Activated CD8-positive, alpha-beta memory T cell treated with anti-CD3 and anti-CD28 coated beads, Interleukin-2, amount 50 U/mL, for 1 hour (primary cell): ENCODE measurements around the gene RSBN1.
"Not testable (repeated sequence)": the region's sequence is repeated elsewhere in the genome, so short reads cannot be mapped to it uniquely, and the experiment has no call there.

Source experiments
- DNase-seq: peaks from one replicate; pipeline ENCODE4 v3.0.0-alpha.2; 2020; ENCODE audit errors: extremely low read depth

The RSBN1 gene

GRCh38 chr1:113782406-113782805 is 29.9 kb downstream of the RSBN1 start:
- no peak for DNase-seq

DNA sequence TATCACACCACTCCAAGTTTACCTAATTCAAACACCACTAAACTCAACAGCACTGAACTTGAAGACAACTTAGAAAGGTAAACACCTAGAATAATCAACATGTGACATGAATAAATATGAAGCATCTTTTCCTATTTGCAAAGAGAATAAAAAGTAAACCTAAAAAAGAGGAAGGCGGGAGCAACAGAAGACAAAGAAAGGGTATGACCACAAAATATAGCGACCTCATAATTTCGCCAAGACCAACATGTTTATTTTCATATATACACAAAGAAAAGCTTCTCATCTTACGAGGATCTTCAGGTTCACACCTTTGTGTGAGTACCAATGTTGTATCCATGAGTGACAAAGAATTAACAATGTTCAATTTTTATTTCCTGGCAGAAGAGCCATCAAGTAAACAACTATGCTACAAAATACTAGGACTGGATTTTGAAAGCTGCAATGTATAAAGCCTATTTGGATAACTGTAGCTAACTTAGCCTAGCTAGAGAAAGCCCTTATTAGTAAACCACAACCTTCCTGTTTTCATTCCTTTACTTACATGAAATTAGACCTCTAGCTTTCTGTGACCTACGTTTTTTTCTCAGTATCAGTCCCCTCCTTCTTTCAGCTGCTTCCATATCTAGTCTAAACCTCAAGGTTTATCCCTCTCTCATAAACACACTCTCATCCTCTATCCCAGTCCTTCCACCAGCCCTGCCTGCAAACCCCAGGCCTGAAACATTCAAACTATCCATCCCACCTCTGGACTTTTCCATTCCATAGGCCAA is 31.7 kb downstream of the RSBN1 start:
- no peak for DNase-seq

DNA sequence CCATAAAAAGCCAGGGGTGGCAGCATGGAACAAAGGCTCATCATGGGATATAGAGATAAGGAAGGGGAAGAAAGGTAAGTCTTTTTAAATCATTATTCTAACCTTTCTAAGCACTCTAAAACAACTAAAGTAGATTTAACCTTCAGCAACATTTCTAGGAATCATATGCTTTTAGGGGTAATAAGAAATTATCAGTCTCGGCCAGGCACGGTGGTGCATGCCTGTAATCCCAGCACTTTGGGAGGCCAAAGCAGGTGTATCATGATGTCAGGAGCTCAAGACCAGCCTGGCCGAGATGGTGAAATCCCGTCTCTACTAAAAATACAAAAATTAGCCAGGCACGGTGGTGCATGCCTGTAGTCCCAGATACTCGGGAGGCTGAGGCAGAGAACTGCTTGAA is 32.7 kb downstream of the RSBN1 start:
- DNase-seq: no peak

DNA sequence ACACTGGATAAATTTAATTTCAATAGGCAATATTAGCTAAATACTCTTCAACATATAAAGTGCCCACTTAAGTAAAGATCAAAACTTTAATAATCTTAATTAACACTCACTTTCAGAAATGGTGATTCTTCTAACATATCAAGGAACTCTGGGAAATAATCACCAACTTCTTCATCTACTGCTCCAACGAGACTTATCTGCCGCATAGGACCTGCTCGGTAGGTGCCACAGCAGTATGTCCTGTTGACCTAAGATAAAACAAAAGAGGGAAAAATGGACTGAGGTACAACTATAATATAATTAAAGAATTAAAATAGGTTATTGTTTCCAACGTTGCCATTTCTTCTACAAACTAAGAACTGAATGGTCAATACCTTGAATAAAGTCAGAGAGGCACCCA is 34.7 kb downstream of the RSBN1 start:
- DNase-seq: no peak

DNA sequence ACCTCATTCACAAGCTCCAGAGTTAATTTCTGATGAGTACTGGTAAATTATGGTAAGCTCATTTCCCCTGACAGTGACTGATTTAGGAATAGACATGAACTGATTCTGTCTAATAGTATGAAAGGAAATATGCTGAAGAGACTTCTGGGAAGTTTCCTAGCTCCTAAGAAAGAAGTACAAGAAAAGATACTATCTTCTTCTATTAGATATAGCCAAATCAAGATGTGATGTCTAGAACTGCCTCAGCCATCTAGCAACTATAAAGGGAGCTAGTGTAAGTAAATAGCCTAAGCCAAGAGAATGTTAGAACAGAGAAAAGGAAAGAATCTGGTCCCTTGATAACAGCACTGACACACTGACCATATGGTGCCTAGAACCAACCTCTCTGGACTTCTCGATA is 42.2 kb downstream of the RSBN1 start:
- no peak for DNase-seq

DNA sequence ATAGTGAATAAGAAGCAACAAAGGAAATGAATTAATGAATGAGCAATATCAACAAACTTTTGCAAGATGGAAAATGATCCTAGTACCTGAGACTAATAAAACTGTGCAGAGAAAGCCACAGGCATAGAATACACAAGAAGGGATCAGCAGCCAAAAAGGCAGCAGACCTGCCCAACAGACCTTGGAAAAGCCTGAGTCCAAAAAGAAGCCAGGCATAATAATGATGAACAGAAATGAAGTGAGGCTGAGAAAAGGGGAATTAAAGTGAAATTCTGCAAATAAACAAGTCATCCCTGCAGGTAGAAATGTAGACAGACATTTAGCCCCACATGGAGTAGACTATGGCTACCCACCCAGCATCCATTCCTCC is 42.7 kb downstream of the RSBN1 start:
- no peak for DNase-seq

DNA sequence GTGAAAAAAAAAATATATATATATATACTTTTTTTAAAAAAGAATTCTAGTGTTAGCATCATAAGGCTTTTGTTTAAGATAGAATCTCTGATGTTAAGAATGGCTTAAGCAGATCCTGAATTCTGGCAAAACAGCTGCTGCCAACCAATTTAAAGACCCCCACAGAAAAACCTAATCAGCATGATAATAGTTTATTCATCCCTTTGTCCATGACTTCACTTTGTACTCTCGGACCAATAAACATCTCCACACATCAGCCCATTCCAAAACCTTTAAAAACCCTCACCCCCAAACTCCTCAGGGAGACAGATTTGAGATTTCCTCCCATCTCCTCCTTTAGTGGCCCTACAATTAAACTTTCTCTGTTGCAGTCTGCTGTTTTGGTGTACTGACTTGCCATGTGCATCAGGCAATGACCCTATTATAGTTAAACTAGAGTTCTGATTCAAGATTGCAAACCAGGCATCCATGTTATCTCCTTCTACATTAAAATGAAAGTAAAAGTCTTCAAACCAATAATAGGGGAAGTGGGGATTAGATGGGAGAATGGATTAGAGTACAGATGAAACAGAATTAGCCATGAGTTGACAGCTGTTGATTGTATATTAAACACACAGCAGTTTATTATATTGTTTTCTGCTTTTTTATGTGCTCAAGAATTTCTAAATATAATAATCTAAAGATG is 43.2 kb downstream of the RSBN1 start:
- no peak for DNase-seq

- no peak for DNase-seq
Observed at GRCh38 chr1:113765306-113766230, 46.7 kb downstream of the RSBN1 start.

DNA sequence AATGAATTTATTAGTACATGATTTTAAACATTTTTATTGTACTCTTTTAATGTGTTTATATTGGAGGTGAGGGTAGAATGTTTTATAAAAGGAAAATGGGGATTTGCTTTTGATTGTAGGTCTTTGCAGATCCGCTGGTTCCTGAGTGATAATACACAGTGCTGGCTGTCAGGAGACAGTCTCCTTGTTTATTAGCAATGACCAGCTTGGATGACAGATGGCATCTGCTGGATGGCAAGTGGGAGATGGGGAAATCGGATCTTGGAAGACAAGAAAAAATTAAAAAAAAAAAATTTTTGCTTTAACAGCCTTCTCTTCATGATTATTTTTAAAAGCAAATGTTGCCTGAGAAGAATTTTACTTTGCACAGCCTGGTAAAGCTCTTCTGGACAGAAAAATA is 48.6 kb downstream of the RSBN1 start:
- no peak for DNase-seq

- DNase-seq: no peak
Observed at GRCh38 chr1:113761937-113762336, 50.3 kb downstream of the RSBN1 start.

DNA sequence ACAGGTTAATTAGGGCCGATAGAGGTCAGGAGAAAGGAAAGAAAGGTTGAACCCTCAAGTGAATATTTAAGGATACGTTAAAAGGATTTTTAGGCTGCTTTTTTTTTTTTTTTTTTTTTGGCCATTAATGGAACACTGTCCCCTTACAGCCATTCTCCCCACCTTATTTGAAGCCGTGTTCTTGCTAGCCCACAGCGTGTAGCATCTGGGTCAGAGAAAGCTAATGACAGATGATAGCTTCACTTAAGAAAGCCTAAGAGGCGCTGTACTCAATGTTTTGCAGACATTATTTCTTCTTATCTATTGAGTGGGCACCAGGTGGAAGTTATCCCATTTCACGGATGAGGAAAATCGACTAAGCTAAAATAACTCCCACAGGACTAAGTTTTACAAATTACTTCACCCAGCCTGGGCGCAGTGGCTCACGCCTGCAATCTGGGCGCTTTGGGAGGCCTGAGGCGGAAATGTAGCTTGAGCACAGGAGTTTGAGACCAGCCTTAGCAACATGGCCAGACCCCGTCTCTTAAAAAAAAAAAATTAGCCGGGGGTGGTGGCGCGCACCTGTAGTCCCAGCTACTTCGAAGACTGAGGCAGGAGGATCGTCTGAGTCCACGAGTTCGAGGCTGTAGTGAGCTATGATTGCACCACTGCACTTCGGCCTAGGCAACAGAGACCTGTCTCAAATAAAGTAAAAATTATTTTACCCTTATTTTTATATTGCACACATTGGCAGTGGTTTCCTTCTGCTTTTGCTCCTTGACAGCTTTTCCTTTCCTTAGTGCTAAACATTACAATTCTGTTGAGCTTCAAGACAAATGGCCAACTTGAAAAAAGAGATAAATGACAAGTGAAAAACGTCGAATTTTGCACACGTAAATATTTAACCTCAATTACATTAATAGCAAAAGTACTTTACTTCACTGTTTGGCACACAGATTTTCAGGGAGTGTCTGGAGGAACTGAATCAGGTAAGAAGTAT is 51.9 kb downstream of the RSBN1 start:
- DNase-seq: no peak

GRCh38 chr1:113759333-113760101 is 52.8 kb downstream of the RSBN1 start, which contains the start of gene PHTF1:
PHTF1 (minus strand) TSS chr1:113759486; CDS start chr1:113758703, 783 bp downstream.
- DNase-seq: no peak

GRCh38 chr1:113758631-113759332 is 53.5 kb downstream of the RSBN1 start:
- no peak for DNase-seq

GRCh38 chr1:113756461-113756860 is 55.8 kb downstream of the RSBN1 start:
- DNase-seq: no peak

DNA sequence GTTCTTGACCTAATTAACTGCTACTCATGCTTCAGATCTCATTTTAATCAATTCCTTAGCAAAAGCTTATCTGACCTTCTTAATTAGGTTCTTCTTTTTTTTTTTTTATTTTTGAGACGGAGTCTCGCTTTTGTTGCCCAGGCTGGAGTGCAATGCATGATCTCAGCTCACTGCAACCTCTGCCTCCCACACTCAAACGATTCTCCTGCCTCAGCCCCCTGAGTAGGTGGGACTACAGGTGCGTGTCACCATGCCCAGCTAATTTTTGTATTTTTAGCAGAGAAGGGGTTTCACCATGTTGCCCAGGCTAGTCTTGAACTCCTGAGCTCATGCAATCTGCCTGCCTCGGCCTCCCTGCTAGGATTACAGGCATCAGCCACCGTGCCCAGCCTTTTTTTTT is 58.9 kb downstream of the RSBN1 start:
- DNase-seq: not testable (repeated sequence)

- DNase-seq: no peak
Observed at GRCh38 chr1:113751516-113751915, 60.8 kb downstream of the RSBN1 start.

GRCh38 chr1:113751114-113751513 is 61.2 kb downstream of the RSBN1 start:
- no peak for DNase-seq

GRCh38 chr1:113749402-113749801 is 62.9 kb downstream of the RSBN1 start:
- no peak for DNase-seq

DNA sequence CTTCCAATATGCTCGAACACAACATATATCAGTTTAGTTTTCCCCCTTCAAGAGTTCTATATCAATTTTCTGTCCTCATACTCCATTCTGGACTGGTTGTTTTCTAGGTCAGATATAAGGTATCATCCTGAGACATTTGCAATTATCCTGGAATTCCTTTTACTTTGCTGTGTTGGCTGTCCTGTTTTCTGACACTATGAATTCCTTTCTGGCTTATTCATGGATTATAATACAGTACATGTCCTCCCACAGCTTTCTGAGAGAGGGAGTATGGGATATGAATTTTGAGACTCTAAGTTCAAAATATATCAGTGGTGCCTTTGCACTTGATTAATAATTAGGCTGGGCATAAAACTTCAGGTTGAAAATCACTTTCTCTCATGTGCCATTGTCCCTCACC is 64.9 kb downstream of the RSBN1 start:
- DNase-seq: no peak

DNA sequence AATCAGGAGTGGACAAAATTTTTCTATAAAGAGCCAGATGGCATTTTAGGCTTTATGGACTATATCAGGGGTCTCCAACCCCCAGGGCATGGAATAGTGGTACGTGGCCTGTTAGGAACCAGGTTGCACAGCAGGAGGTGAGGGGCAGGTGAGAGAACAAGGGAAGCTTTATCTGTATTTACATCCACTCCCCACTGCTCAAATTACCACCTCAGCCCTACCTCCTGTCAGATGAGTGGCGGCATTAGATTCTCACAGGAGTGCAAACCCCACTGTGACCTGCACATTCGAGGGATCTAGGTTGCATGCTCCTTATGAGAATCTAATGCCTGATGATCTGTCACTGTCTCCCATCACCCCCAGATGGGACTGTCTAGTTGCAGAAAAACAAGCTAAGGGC is 66.9 kb downstream of the RSBN1 start:
- no peak for DNase-seq
